OCI-LY3 (cell line): Measurements from ENCODE around the gene FIG4.
A peak's percentile ranks its signal among the peaks of the same experiment; 100 is the strongest.

Experiments
- H2AFZ ChIP-seq: fragments of 200-600, 300-600 bp; shearing (Covaris generic); 2 replicates; pipeline ENCODE4 v1.6.0; 2014; ENCODE audit warnings: antibody characterized with exemption, low read depth, low read length
- H3K27ac ChIP-seq: fragments of 200-600, 300-600 bp; sonication (generic); 2 replicates; pipeline ENCODE4 v1.5.1; 2014; ENCODE audit warnings: mild to moderate bottlenecking, low read length, moderate library complexity, mixed read lengths
- H3K27me3 ChIP-seq: fragments of 200-600, 300-600 bp; sonication (generic); 2 replicates; pipeline ENCODE4 v1.6.1; 2014; ENCODE audit warnings: low read depth, low read length, mixed read lengths
- H3K36me3 ChIP-seq: fragments of 200-600, 300-600 bp; sonication (generic); replicated peaks from 2 replicates; pipeline ENCODE3; 2014; ENCODE audit warnings: low read depth, low read length, mixed read lengths
- H3K4me1 ChIP-seq: fragments of 300-600, 200-600 bp; sonication (generic); 2 replicates; pipeline ENCODE4 v1.6.1; 2014; ENCODE audit warnings: low read length, mixed read lengths
- H3K4me2 ChIP-seq: fragments of 200-600, 300-600 bp; sonication (generic); 2 replicates; pipeline ENCODE4 v1.6.1; 2014; ENCODE audit warnings: low read length, mixed read lengths
- H3K4me3 ChIP-seq: fragments of 300-600, 200-600 bp; sonication (generic); 2 replicates; pipeline ENCODE4 v1.5.1; 2014; ENCODE audit warnings: antibody characterized with exemption, mild to moderate bottlenecking, low read length, moderate library complexity
- H3K79me2 ChIP-seq: fragments of 300-600, 200-600 bp; shearing (Covaris generic); 2 replicates; pipeline ENCODE4 v1.6.1; 2014; ENCODE audit warnings: mild to moderate bottlenecking, low read length, mixed read lengths
- H3K9ac ChIP-seq: fragments of 300-600, 200-600 bp; shearing (Covaris generic); 2 replicates; pipeline ENCODE4 v1.6.0; 2014; ENCODE audit warnings: mild to moderate bottlenecking, low read length, moderate library complexity
- H3K9me3 ChIP-seq: fragments of 200-600, 300-600 bp; shearing (Covaris generic); 2 replicates; pipeline ENCODE4 v1.6.1; 2014; ENCODE audit warnings: low read length, mixed read lengths; ENCODE audit not compliant: insufficient read depth
- H4K20me1 ChIP-seq: fragments of 200-600, 300-600 bp; sonication (generic); 2 replicates; pipeline ENCODE4 v1.6.1; 2016; ENCODE audit warnings: low read length, mixed read lengths; ENCODE audit not compliant: insufficient read depth
- EZH2phosphoT487 ChIP-seq: fragments of 200-600 bp; shearing (Covaris generic); IDR thresholded peaks from 2 replicates; pipeline ENCODE4 v1.6.1; 2018; ENCODE audit warnings: antibody characterized with exemption, mixed run types, low read depth
- TF ChIP-seq, protein P1 (sequence below): fragments of 200-600, 300-600 bp; sonication (generic); IDR thresholded peaks from 2 replicates; pipeline ENCODE4 v1.5.1; 2014; ENCODE audit warnings: antibody characterized with exemption, low read length, low read depth

The FIG4 gene

GRCh38 chr6:109793021-109793420 is 101.9 kb downstream of the FIG4 start:
- no peak overlapping the region for H3K9ac ChIP-seq
- no peaks in the 10 kb centered on the region for H3K9me3 ChIP-seq
- no peak overlapping the region for H3K27ac ChIP-seq
- H3K27me3 ChIP-seq: no peaks in the 10 kb centered on the region
- H2AFZ ChIP-seq: no peak overlapping the region
- no peak overlapping the region for H3K4me2 ChIP-seq
- no peaks in the 10 kb centered on the region for H4K20me1 ChIP-seq
- no peak overlapping the region for H3K4me3 ChIP-seq
- H3K79me2 ChIP-seq: no peaks in the 10 kb centered on the region
- TF ChIP-seq, protein P1, sequence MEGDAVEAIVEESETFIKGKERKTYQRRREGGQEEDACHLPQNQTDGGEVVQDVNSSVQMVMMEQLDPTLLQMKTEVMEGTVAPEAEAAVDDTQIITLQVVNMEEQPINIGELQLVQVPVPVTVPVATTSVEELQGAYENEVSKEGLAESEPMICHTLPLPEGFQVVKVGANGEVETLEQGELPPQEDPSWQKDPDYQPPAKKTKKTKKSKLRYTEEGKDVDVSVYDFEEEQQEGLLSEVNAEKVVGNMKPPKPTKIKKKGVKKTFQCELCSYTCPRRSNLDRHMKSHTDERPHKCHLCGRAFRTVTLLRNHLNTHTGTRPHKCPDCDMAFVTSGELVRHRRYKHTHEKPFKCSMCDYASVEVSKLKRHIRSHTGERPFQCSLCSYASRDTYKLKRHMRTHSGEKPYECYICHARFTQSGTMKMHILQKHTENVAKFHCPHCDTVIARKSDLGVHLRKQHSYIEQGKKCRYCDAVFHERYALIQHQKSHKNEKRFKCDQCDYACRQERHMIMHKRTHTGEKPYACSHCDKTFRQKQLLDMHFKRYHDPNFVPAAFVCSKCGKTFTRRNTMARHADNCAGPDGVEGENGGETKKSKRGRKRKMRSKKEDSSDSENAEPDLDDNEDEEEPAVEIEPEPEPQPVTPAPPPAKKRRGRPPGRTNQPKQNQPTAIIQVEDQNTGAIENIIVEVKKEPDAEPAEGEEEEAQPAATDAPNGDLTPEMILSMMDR: no peak
- no peak for TF ChIP-seq EZH2phosphoT487
- no peaks in the 10 kb centered on the region for H3K36me3 ChIP-seq
- H3K4me1 ChIP-seq: peaks cover 20% of the 10 kb centered on the region

- Histone ChIP-seq H3K4me2 (no peak overlapping the region; the same call in 1 of the 2 replicates), H3K4me1 (peaks cover 20% of the 10 kb centered on the region), H3K9ac (no peak overlapping the region), H3K4me3 (no peak overlapping the region), H3K9me3 (no peaks in the 10 kb centered on the region), H4K20me1 (no peaks in the 10 kb centered on the region), H2AFZ (no peak overlapping the region), H3K79me2 (no peaks in the 10 kb centered on the region), H3K27me3 (no peaks in the 10 kb centered on the region), H3K27ac (no peak overlapping the region), H3K36me3 (no peaks in the 10 kb centered on the region)
- TF ChIP-seq EZH2phosphoT487: no peak
- TF ChIP-seq, protein P1: no peak
Measured at GRCh38 chr6:109793792-109794191, 102.7 kb downstream of the FIG4 start.

- H3K36me3 ChIP-seq: no peaks in the 10 kb centered on the region
- H3K4me1 ChIP-seq: peaks cover 20% of the 10 kb centered on the region
- H3K4me3 ChIP-seq: peak overlapping the region; percentile 55
- peak overlapping the region; percentile 81 for H3K4me2 ChIP-seq
- no peaks in the 10 kb centered on the region for H3K9me3 ChIP-seq
- peak overlapping the region; percentile 51 for H3K27ac ChIP-seq
- no peaks in the 10 kb centered on the region for H4K20me1 ChIP-seq
- no peak for TF ChIP-seq EZH2phosphoT487
- TF ChIP-seq, protein P1: no peak
- H3K79me2 ChIP-seq: no peaks in the 10 kb centered on the region
- H2AFZ ChIP-seq: no peak overlapping the region
- H3K27me3 ChIP-seq: no peaks in the 10 kb centered on the region
- peak overlapping the region; percentile 19; the same call in 1 of the 2 replicates for H3K9ac ChIP-seq
Measured at GRCh38 chr6:109794201-109794923, 103.3 kb downstream of the FIG4 start.

DNA sequence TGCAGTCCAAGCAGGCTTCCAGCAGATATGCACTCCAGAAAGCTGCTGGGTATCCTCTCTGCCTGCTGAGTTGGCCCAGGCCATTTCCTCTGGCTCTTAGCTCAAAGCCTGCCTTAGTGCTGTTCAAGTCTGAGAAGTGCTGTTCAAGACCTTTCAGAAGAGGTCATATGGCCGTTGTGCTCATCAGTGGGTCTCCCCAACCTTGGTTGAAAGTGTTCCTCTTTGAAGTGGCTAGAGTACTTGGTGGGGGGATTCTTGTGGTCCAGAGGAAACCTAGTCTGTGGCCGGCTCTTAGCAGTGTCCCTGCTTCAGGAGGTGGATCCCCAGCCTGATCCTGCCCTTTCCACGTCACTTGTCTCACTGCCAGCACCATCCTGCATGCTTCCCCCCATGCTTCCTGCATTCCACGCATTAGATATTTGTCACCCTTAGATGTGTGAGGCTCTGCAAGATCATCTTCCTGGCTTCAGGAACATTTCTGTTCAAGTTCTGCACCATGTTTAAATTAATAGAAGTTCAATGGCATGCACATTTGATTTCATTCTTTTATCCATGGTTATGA is 105.0 kb downstream of the FIG4 start:
- TF ChIP-seq, protein P1: no peak
- TF ChIP-seq EZH2phosphoT487: no peak
- H3K4me2 ChIP-seq: no peak overlapping the region
- no peak overlapping the region for H2AFZ ChIP-seq
- H4K20me1 ChIP-seq: no peaks in the 10 kb centered on the region
- no peaks in the 10 kb centered on the region for H3K9me3 ChIP-seq
- no peaks in the 10 kb centered on the region for H3K27me3 ChIP-seq
- H3K4me1 ChIP-seq: peaks cover 20% of the 10 kb centered on the region
- H3K9ac ChIP-seq: no peak overlapping the region
- no peak overlapping the region for H3K4me3 ChIP-seq
- no peaks in the 10 kb centered on the region for H3K36me3 ChIP-seq
- H3K27ac ChIP-seq: no peak overlapping the region
- H3K79me2 ChIP-seq: no peaks in the 10 kb centered on the region
